Globus pallidus (tissue), 1 donor: ENCODE data around the gene PRKACG.

ENCODE experiments used
- DNase-seq: peaks from one replicate; pipeline ENCODE4 v3.0.0-alpha.2; 2015; ENCODE audit warnings: low spot score

Gene PRKACG

GRCh38 chr9:68981789-68982188 lies 32.1 kb downstream of the PRKACG start:
- no peak for DNase-seq

GRCh38 chr9:68980341-68980914 lies 33.5 kb downstream of the PRKACG start:
- no peak for DNase-seq

GRCh38 chr9:68979538-68980314 lies 34.2 kb downstream of the PRKACG start:
- DNase-seq, result no peak

- no peak for DNase-seq
These were observed 35.4 kb downstream of the PRKACG start for GRCh38 chr9:68978501-68978900.

GRCh38 chr9:68978066-68978465 lies 35.8 kb downstream of the PRKACG start:
- no peak for DNase-seq

- DNase-seq, result no peak
These were observed 38.4 kb downstream of the PRKACG start for GRCh38 chr9:68975365-68976043.

GRCh38 chr9:68974901-68975300 lies 39.0 kb downstream of the PRKACG start:
- no peak for DNase-seq

- DNase-seq, result no peak
These were observed 39.5 kb downstream of the PRKACG start for GRCh38 chr9:68974431-68974830.

- no peak for DNase-seq
These were observed 40.3 kb downstream of the PRKACG start for GRCh38 chr9:68973619-68974018.

- DNase-seq, result no peak
These were observed 43.8 kb downstream of the PRKACG start for GRCh38 chr9:68970151-68970550.

- DNase-seq, result no peak
These were observed 44.4 kb downstream of the PRKACG start for GRCh38 chr9:68969538-68969937.

GRCh38 chr9:68967800-68968199 lies 46.1 kb downstream of the PRKACG start:
- DNase-seq, result no peak

GRCh38 chr9:68966496-68966944 lies 47.4 kb downstream of the PRKACG start:
- DNase-seq, result no peak

- no peak for DNase-seq
These were observed 49.1 kb downstream of the PRKACG start for GRCh38 chr9:68964765-68965164.

GRCh38 chr9:68964102-68964541 lies 49.8 kb downstream of the PRKACG start:
- no peak for DNase-seq

GRCh38 chr9:68963416-68963815 lies 50.5 kb downstream of the PRKACG start:
- DNase-seq, result no peak
